WTC11 (cell line): ENCODE results near the gene SAPCD2.

Source experiments
- ATF3 ChIP-seq: sonication (generic); formaldehyde crosslinking; conservative IDR thresholded peaks from 2 replicates; pipeline ENCODE4 v1.8.1; 2022; ENCODE audit warnings: mild to moderate bottlenecking, missing genetic modification reagents
- CTCF ChIP-seq: fragments of 200-600 bp; IDR thresholded peaks from 2 replicates; pipeline ENCODE4 v1.8.0; 2022; ENCODE audit warnings: antibody characterized with exemption
- GTF2I ChIP-seq: fragments of 250-450 bp; sonication (Bioruptor Pico); conservative IDR thresholded peaks from 2 replicates; pipeline ENCODE4 v1.4.0; 2021; ENCODE audit warnings: mild to moderate bottlenecking
- USF2 ChIP-seq: sonication (generic); formaldehyde crosslinking; IDR thresholded peaks from 2 replicates; pipeline ENCODE4 v1.8.1; 2023; ENCODE audit warnings: mild to moderate bottlenecking, missing genetic modification reagents, moderate library complexity
- ZNF317 ChIP-seq: sonication (generic); formaldehyde crosslinking; IDR thresholded peaks from 2 replicates; pipeline ENCODE4 v1.8.1; 2023; ENCODE audit warnings: low read depth, mild to moderate bottlenecking, moderate library complexity, missing genetic modification reagents, borderline replicate concordance

- no peak for TF ChIP-seq USF2 (CRISPR knock-in tag)
- no peak for TF ChIP-seq CTCF
- no peak for TF ChIP-seq GTF2I (CRISPR knock-in tag)
- no peak for TF ChIP-seq ZNF317 (CRISPR knock-in tag)
- no peak for TF ChIP-seq ATF3 (CRISPR knock-in tag)
These were observed 51.4 kb downstream of the SAPCD2 start for GRCh38 chr9:137018761-137019559.
